GM18907 (cell line): ENCODE measurements around the gene MALRD1.

Source experiments
- ATAC-seq: cut with Tn5 transposase; IDR thresholded peaks from one replicate; pipeline ENCODE4 v1.9.1; 2021; ENCODE audit warnings: mild to moderate bottlenecking, moderate library complexity; ENCODE audit not compliant: unreplicated experiment

Gene MALRD1

DNA sequence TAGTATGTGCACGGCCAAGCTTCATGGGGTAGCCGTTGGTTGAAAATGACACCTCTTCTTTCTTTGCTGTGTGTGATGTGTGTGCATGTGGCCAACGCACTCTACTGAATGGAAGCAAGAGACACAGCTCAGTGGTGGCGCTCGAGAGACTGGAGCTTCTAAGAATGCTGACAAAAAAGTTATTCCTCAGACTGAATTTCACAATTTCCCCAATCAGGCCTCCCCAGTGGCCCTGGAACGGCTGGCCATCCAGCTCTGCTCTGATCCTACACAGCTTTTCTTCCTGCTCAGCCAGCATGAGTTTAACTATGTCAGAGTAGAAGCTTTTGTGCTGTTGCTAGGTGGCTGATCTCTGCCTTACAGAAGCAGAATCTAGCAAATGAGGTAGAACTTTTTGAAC, 581.0 kb downstream of the MALRD1 start:
- ATAC-seq: no peak

DNA sequence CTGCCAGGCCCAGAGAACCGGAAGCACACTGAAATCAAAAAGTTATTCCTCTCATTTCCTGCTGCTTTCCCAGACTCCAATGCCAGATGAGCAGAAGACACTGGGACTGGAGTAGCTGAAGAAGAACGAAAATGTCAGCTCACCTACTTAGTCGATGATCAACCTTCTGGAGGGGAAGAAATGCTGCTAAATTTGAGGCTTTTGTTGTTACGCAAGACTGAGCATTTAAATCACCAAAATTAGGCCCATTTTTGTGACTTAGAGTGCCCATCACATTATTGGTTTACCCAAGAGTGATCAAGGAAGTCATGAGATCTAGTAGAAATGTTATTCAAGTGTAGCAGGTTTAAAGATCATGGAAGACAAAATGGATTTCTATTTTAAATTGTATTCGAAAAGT, 585.6 kb downstream of the MALRD1 start:
- ATAC-seq: no peak

DNA sequence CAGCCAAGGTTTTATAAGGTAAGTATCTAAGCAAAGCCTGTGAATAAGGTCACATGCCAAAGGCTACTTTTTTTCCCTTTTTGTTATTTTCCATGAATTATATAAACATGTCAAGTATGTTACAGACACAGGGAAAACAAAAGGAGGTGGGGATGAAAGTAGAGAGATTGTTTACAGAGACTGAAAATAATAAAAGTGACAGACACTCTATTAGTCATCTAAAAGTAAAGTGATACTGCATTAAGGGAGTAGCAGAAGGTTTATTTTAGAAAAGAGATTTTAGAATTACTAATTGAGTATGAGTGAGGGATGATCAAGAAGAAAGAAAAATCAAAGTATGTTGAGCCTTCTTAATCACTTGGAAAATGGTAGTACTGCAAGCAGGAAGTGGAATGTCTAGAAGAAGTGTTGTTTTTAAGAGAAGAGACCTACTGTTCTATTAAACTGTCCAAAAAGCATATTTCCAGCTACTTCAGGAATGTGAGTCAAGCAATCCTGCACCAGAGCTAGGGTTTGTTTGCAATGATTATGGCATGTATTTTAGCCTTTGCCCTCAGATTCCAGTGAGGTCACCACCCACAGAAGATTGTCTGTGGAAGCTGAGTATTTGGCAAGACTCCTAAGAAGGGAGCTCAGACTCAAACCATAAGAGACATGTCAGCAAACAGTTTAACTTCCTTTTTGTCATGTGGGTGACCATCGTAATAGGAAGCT, 589.7 kb downstream of the MALRD1 start:
- ATAC-seq: no peak

DNA sequence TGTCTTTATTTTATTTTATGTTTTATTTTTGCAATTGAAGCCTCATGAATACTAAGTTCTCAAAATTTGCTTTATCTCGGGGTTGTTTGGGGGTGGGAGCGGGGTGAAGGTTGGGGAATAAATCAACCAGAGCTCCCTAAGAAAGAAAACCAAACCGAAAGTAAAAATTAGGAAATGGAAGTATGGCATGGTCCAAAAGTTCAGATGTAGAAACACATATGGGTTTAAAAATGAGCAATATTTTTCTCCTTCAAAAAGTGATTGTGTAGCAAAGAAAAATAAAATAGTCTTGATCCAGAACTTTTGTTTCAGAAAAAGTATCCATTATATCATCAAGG, 590.3 kb downstream of the MALRD1 start:
- no peak for ATAC-seq

DNA sequence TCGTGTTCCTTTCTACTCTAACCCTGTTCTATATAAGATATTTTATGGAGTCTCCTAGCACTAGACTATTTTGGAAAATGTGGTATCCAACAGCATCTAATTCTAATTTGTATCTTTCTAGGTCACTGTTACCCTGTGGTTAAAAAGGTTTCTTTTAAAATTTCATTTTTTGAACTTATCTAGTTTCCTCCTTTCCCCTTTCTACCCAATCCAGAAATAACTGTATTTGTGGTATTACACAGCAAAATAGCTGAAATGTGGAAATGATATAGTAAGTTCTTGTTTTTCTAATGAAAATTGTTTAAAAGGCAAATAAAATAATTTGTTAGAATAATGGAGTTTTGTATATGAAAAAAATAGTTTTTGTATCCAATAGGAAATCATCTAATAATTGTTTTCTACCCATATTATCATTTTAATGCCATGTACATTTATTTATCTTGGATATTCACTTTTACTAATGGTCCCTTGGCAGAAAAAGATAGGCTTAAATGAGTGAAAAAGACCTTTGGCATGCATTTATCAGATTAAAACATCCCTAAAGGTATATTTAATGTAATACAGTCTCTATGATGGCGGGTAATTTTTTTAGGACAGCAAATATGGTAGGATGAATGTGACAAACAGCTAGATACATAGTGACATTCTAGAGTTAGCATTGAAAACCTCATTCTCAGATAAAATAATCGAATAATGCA, 592.1 kb downstream of the MALRD1 start:
- ATAC-seq: no peak

DNA sequence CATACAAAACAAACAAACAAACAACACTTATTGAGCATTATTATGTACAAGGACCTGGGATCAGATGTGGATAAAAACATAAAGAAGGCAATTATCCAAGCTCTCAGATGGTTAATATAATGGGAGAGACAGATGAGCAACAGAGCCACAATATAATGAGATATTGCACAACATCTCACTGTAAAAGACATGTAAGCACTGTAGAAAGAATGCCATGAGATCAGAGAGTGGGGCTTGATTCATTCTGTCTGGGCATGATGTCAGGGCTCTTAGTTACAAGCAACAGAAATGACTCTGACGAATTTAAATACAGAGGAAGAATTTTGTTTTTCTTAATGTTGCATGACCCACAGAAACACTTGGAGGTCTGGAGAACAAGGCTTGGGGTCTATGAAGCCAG, 602.9 kb downstream of the MALRD1 start:
- ATAC-seq: no peak

DNA sequence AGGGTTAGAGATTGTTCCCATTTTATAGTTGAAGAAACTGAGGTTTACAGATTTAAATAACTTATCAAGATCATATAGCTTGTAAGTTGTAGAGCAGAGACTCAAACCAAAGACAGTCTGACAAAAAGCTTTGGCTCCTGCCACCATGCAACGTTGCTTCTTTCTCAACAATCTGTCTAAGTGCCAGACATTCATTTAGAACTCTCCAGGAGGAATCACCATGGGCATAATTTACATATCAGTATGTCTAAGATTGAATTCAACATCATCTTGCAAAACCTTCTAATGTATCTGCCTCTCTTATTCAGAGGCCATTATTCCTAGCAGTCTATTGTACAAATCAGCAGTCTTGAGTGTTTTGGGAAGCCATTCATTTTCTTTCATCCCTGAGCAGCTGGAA, 604.1 kb downstream of the MALRD1 start:
- no peak for ATAC-seq

DNA sequence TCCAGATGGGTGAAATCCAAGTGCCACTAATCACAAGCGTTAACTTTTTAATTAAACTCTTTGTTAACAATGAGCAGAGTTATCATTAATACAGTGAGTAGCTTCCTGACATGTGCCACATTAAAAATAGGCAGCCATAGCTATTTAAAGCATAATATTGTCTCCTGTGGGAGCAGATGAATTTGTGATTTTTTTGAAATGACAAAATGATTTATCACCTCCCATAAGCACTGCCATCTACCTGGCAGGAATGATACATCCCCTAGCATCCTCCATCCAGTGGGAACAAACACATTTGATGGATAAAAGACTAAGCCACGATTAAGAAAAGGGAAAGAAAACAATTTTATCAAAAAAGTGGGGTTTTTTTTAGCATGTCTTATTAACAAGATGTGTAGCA, 605.3 kb downstream of the MALRD1 start:
- ATAC-seq: no peak

DNA sequence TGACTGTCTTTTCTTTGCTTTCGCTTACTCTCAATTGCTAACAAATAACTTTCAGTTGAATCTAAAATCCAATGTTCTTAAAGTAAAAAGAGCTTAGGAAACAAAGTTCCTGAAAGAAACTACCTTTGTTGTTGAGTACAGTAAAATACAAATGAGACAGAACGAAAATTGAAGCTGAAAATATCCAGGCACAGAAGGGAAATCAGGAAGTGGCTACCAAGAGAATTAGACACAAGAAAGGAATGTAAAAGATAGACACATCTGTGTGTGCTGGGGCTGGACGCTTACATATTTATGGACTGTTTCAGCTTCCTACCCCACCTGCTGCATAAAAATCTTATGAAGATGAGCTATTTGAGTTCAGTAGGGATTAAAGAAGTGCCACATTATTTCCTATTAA, 606.0 kb downstream of the MALRD1 start:
- ATAC-seq: no peak

DNA sequence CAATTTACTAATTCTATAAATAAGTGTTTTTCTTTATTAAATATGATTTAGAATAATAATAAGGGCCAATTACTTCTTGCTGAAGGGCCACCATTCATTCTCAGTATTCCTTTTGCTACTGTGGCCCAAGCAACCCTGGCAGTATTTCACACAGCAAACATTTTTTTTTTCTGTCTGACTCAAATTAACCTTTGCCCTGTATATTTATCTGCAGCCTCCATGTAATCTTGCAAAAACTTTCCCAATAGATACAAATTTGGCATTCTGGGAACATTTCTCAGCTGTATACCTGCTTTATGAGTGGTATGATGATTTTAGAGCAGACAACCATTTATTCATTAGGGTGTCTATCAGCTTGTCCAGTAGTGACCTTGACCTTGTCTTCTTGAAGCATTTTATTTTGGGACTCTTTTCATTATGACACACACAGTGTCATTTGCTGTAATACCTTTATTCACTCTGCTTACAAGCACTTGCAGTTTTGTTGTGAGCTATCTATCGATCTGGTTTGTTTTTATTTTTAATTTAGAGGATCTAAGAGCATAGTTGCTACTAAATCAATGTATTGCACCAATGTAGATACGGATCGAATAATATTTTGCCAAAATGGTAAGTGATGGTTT, 607.9 kb downstream of the MALRD1 start:
- ATAC-seq: no peak

DNA sequence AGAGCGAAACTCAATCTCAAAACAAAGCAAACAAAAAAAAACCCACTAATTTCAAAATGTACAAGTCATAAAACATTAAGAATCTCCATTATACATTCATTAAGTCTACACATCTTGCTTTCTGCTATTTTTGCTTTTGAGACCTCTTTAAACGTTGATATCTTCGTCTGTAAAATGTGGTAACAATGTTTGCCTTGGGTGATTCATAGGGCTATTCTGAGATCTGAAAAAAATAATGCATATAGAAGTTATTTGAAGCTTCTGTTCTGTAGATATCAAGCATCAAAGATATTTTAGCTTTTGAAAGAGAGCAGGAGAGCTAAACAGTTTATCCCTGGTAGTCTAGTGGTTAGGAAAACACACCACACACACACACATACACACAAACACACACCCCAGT, 609.5 kb downstream of the MALRD1 start:
- ATAC-seq: no peak

DNA sequence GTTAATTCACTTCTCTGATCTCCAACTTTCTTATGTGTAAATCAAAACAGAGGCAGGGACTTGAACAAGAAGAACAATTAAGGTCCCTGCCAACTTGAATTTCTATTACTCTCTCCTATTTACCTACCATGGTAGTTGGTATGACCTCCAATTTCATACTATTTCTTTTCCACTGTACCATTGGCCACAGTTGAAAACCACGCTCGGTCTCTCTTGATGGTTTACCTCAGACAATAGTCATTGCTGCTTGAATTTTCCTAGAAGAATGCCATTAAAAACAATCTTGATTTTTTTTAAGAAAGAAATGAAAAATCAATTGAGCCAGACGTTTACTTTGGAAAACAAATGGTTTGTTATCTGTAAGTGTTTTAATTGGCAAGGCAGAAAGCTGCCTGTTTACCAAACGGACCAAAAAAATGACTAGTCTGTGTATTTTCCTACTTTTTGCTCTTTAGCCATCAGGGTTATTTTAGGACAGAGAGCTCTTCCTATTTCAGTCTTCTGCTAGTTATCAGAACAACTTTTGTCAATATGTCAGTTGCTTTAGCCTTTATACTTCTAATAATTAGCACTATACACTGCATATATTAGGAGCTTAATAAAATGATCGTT, 610.1 kb downstream of the MALRD1 start:
- no peak for ATAC-seq

DNA sequence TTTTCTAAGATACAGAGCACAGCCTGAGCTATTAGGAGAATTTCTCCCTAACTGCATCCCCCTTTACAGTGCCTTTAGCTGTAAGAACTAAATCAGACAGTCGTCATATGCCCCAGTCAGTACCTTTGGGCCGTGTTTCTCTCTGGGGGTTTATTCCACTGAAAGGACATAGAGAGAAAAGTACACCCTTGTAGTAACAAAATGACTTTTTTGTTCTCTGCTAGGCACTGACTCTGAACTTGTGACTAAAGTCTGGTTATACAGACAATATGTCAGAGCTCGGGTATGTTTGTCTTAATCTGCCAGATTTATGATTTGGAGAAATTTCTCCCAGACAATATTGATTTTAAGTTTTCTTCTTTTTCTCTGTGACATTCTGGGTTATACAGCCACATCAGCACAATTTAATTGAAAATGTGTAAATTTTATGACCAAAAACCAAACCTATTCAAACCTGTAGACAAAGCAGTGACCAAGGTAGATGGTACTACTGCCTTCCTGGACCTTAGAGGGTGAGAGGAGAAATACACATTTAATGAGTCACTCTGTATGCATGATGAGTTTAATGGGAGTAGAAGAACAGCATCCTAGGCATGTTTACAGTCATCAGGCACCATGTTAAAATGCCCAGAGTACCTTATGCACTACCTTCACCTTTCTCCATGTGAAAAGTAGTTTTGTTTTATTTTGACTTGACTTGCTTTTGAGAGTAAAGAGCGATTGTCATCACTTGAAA, 611.5 kb downstream of the MALRD1 start:
- ATAC-seq: no peak

DNA sequence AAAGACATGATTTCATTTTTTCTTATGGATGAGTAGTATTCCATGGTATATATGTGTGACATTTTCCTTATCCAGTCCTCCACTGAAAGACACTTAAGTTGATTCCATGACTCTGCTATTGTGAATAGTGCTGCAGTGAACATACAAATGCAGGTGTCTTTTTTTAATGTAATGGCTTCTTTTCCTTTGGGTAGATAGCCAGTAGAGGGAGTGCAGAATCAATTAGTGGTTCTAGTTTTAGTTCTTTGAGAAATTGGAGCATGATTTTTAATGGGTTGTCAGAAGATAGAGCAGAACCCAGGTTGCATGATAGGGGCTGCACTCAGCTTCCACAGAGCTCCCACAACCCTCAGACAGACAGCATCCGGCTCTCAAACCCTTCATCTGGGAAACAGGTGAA, 614.7 kb downstream of the MALRD1 start:
- ATAC-seq: no peak

DNA sequence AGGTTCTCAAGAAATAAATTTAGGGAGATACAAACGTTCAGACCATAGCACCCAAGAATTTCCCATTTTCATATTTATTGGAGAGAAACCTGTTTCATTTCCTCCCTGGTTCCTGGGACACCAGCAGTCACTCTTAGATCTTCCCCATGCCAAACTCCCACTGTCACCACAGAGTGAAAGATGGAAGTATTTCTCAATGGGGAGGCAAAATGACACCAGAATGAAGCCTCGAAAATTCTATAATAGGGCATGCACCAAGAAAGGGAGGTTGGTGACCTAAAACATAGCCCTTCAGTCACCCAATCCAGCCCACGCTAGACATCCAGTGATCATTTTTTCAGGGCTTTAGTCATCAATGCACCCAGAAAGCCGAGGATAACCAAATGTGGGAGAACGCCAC, 619.5 kb downstream of the MALRD1 start:
- no peak for ATAC-seq

DNA sequence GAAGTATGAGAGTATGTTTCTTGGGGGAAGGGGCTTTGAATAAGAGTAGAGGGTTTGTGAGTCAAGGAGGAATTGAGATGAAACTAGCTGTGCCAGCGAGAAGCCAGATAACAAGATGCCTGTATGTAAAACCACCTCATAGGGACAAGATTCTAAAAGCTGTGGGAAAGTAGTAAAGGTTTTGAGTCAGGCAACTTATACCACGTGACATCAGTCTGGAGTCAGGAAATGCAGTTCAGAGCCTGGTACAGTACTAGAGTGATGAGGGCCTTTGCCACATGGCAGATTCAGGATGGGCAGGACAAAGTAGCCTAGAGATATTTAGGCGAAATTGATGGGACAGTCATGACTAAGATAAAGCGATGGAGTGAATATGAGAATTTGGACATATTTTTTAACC, 627.5 kb downstream of the MALRD1 start:
- ATAC-seq: no peak

DNA sequence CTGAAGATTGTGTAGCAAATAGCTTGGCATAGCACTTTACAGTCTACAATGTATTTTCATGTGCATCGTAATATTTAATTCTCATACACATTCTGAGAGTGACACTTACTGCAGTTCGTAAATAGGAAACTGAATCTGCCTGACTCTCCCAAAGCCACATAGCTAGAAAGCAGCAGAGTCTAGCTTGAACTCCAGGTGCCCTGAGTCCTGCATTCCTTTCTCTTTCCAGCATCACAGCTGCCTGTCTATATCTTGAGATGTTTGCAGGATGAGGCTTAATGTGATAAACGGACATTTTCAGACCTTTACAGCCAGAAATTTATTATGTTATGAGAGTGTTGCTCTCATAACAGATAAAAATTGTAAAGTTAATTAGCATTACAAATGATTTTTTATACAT, 634.8 kb downstream of the MALRD1 start:
- no peak for ATAC-seq

DNA sequence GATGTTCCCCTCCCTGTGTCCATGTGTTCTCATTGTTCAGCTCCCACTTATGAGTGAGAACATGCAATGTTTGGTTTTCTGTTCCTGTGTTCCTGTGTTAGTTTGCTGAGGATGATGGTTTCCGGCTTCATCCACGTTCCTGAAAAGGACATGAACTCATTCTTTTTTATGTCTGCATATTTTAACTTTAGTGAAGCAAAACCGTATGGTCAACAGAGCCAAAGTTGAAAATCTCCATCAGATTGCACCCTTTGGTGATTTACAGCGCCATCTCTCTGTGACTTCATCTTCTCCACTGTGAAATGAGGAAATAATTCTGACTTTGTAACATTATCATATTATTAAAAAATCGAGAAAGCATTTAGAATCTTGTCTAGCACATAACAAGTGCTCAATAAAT, 635.4 kb downstream of the MALRD1 start:
- no peak for ATAC-seq

DNA sequence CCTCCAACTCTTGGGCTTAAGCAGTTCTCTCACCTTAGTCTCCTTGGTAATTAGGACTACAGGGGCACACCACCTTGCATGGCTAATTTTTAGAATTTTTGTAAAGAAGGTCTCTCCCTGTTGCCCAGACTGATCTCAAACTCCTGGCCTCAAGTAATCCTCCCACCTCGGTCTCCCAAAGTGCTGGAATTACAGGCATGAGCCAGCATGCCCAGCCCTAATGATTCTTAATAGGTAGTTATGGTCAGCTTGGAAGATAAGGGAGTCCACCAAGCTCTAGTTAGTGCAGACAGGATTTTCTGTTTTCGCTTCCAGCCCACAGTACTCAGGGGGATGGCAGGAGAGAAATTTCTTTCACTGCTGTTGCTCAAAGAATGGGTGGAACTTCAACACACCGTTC, 639.7 kb downstream of the MALRD1 start:
- ATAC-seq: no peak

DNA sequence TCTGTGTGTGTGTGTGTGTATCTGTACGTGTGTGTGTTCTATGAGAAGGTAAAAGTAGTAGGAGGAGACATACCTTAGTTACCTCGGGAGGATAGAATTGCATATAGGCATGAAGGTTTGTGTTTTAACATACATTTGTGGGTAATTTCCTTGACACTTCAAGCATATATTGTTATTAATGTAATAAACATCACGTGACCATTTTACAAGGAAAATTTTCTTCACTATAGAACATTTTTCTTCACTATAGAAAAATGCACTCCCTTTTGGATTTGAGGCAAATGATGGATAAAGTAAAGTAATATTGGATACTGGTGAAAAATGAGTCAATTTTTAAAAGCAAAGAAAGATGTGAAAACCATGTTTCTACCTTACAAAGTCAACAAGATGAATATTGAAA, 640.6 kb downstream of the MALRD1 start:
- ATAC-seq: no peak

DNA sequence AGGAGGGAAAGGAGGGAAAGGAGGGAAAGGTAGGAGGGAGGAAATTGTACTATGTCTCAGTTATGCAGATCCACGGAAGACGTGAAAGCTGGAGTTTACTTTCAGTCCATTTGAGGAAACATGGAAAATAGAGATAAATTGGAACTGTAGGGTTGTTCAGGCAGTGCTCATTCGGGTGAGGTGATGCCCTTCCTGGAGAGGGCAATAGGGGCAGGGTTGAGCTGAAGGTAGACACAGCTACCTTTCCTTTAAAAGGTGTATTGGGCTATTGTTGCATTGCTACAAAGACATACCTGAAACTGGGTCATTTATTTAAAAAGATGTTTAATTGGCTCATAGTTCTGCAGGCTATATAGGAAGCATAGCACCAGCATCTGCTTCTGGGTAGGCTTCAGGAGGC, 650.7 kb downstream of the MALRD1 start:
- no peak for ATAC-seq
